OCI-LY1 (cell line): ENCODE measurements around the gene TBC1D26.
"Not testable (repeated sequence)": the region's sequence is repeated elsewhere in the genome, so short reads cannot be mapped to it uniquely, and the experiment has no call there.

Experiments
- CTCF ChIP-seq: fragments of 200-600 bp; sonication (generic), shearing (Covaris generic); IDR thresholded peaks from 2 replicates; pipeline ENCODE4 v1.5.1; 2017; ENCODE audit warnings: mild to moderate bottlenecking, antibody characterized with exemption, low read length, moderate library complexity, mixed read lengths
- EZH2 ChIP-seq: fragments of 200-600 bp; sonication (generic), shearing (Covaris generic); IDR thresholded peaks from 2 replicates; pipeline ENCODE4 v1.8.0; 2017; ENCODE audit warnings: borderline replicate concordance, mixed run types, mild to moderate bottlenecking, antibody characterized with exemption, low read length, moderate library complexity, mixed read lengths

GRCh38 chr17:15784351-15784750 lies 52.3 kb downstream of the TBC1D26 start:
- TF ChIP-seq CTCF, EZH2: not testable (repeated sequence)
